ENCODE results near the gene SDCBP2.

DNA sequence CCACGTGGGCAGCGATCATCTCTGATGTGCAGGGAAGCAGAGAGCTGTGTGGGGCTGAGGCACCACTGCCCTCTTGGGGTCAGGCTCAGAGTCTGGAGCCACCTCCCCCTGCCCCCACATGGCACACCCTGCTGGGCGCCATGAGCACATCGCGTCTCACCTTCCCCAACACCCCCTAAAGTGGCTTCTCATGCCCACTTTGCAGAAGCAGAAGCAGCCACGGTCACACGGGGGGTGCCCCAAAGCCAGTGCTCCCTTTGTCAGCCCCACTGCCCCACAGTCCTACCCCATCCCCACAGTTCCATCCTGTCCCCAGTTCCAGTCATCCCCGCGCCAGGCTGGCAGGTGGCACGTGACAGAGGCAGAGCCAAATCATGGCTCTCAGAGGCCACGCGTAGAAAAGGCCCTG, 19.5 kb downstream of the SDCBP2 start:
- TF ChIP-seq POLR2A (IDR thresholded peaks at IDR 0.05; ENCODE audit: low read length) (no peak), GATA1 (IDR thresholded peaks at IDR 0.05; ENCODE audit: low read depth, low read length) (no peak)
